Measurements from ENCODE around the gene SELENOI.
"Not testable (repeated sequence)": the region's sequence is repeated elsewhere in the genome, so short reads cannot be mapped to it uniquely, and the experiment has no call there.

SELENOI gene

GRCh38 chr2:26327291-26328272 lies 18.4 kb upstream of the SELENOI start:
- DNase-seq (ENCODE audit: low read depth in 2 of 2) = no peak

- DNase-seq (ENCODE audit: low read depth in 2 of 2) = not testable (repeated sequence)
Observed at GRCh38 chr2:26329083-26329482, 16.9 kb upstream of the SELENOI start.

GRCh38 chr2:26330114-26330549 lies 15.8 kb upstream of the SELENOI start:
- peak; percentile 65 to 70 for DNase-seq (ENCODE audit: low read depth in 2 of 2)

- no peak for DNase-seq (ENCODE audit: low read depth in 2 of 2)
Observed at GRCh38 chr2:26330604-26331003, 15.3 kb upstream of the SELENOI start.

GRCh38 chr2:26331321-26331720 lies 14.6 kb upstream of the SELENOI start:
- DNase-seq (ENCODE audit: low read depth in 2 of 2) = not testable (repeated sequence)

- DNase-seq (ENCODE audit: low read depth in 2 of 2) = no peak
Observed at GRCh38 chr2:26333293-26333692, 12.7 kb upstream of the SELENOI start.

GRCh38 chr2:26335231-26335630 lies 10.7 kb upstream of the SELENOI start:
- DNase-seq (ENCODE audit: low read depth in 2 of 2) = no peak

- no peak for DNase-seq (ENCODE audit: low read depth in 2 of 2)
Observed at GRCh38 chr2:26336719-26337118, 9.2 kb upstream of the SELENOI start.

GRCh38 chr2:26337298-26337697 lies 8.6 kb upstream of the SELENOI start:
- DNase-seq (ENCODE audit: low read depth in 2 of 2) = no peak

GRCh38 chr2:26340831-26341230 lies 5.1 kb upstream of the SELENOI start:
- DNase-seq (ENCODE audit: low read depth in 2 of 2) = no peak

GRCh38 chr2:26344581-26345282 lies 1.2 kb upstream of the SELENOI start:
- DNase-seq (ENCODE audit: low read depth in 2 of 2) = no peak

GRCh38 chr2:26345283-26345544 lies 729 bp upstream of the SELENOI start:
- no peak for DNase-seq (ENCODE audit: low read depth in 2 of 2)

GRCh38 chr2:26346454-26347053 lies 611 bp downstream of the SELENOI start, which contains the start of gene ADGRF3:
Gene ADGRF3 (minus strand): TSS chr2:26346789. CDS start chr2:26346234, 555 bp downstream.
- DNase-seq (ENCODE audit: low read depth in 2 of 2) = peak; percentile 23 to 39

- DNase-seq (ENCODE audit: low read depth in 2 of 2) = no peak
Observed at GRCh38 chr2:26347286-26347865, 1.4 kb downstream of the SELENOI start.

GRCh38 chr2:26349690-26350089 lies 3.7 kb downstream of the SELENOI start:
- DNase-seq (ENCODE audit: low read depth in 2 of 2) = no peak

GRCh38 chr2:26351375-26352090 lies 5.6 kb downstream of the SELENOI start:
- no peak for DNase-seq (ENCODE audit: low read depth in 2 of 2)

- no peak for DNase-seq (ENCODE audit: low read depth in 2 of 2)
Observed at GRCh38 chr2:26352892-26353291, 6.9 kb downstream of the SELENOI start.

GRCh38 chr2:26354469-26354868 lies 8.5 kb downstream of the SELENOI start:
- DNase-seq (ENCODE audit: low read depth in 2 of 2) = not testable (repeated sequence)

GRCh38 chr2:26355038-26355995 lies 9.4 kb downstream of the SELENOI start:
- no peak for DNase-seq (ENCODE audit: low read depth in 2 of 2)

- no peak for DNase-seq (ENCODE audit: low read depth in 2 of 2)
Observed at GRCh38 chr2:26356111-26356510, 10.2 kb downstream of the SELENOI start.

Measured in activated CD8-positive, alpha-beta memory T cell treated with anti-CD3 and anti-CD28 coated beads for 4 hours (primary cell).